Neural progenitor cell (in vitro differentiated cells): ENCODE measurements around the gene BUD13.

ENCODE experiments used
- EZH2phosphoT487 ChIP-seq: fragments of 200-600 bp; sonication (generic); IDR thresholded peaks from 2 replicates; pipeline ENCODE4 v1.6.1; 2017; ENCODE audit warnings: antibody characterized with exemption
- TF ChIP-seq, protein P1 (sequence below): fragments of 200-600 bp; sonication (generic); IDR thresholded peaks from 2 replicates; pipeline ENCODE4 v1.5.1; 2017; ENCODE audit warnings: antibody characterized with exemption, mild to moderate bottlenecking

DNA sequence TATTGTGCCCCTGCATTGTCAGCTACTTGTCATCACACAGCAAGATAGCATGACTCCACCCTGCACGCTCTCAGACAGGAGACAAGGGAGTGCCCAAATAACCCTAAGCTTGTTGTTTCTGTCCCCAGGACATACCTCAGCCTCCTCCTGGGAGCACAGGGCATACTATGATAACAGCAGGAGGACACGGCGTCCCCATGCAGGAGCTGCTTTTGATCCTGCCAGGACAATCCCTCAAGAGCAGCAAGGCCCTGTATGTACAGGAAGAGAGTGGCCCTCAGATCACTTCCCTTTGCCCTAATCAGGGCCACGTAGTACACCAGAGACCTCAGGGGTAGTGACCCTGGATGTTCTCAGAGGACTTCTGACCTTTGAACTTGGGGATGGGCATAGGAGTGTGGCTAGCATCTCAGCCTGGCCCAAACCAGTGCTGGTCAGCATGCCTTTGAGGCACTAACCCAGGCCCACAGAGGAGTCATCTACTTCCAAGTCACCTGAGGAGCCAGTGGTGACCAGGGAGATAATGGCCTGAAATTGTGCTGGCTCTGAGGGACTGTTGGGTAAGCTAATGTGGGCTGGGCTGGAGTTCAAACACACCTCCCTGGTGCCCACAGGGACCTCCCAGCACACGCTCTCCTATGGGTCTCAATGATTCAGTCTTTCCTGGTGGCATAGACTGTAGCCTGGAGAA, 41.1 kb upstream of the BUD13 start:
- TF ChIP-seq, protein P1, sequence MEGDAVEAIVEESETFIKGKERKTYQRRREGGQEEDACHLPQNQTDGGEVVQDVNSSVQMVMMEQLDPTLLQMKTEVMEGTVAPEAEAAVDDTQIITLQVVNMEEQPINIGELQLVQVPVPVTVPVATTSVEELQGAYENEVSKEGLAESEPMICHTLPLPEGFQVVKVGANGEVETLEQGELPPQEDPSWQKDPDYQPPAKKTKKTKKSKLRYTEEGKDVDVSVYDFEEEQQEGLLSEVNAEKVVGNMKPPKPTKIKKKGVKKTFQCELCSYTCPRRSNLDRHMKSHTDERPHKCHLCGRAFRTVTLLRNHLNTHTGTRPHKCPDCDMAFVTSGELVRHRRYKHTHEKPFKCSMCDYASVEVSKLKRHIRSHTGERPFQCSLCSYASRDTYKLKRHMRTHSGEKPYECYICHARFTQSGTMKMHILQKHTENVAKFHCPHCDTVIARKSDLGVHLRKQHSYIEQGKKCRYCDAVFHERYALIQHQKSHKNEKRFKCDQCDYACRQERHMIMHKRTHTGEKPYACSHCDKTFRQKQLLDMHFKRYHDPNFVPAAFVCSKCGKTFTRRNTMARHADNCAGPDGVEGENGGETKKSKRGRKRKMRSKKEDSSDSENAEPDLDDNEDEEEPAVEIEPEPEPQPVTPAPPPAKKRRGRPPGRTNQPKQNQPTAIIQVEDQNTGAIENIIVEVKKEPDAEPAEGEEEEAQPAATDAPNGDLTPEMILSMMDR, result no peak
- TF ChIP-seq EZH2phosphoT487, result no peak
